HG02610 (cell line): Measurements from ENCODE around the gene THRB.

Experiments used
- ATAC-seq: cut with Tn5 transposase; IDR thresholded peaks from one replicate; pipeline ENCODE4 v1.9.1; 2021; ENCODE audit warnings: mild to moderate bottlenecking, moderate library complexity; ENCODE audit not compliant: unreplicated experiment

The THRB gene

DNA sequence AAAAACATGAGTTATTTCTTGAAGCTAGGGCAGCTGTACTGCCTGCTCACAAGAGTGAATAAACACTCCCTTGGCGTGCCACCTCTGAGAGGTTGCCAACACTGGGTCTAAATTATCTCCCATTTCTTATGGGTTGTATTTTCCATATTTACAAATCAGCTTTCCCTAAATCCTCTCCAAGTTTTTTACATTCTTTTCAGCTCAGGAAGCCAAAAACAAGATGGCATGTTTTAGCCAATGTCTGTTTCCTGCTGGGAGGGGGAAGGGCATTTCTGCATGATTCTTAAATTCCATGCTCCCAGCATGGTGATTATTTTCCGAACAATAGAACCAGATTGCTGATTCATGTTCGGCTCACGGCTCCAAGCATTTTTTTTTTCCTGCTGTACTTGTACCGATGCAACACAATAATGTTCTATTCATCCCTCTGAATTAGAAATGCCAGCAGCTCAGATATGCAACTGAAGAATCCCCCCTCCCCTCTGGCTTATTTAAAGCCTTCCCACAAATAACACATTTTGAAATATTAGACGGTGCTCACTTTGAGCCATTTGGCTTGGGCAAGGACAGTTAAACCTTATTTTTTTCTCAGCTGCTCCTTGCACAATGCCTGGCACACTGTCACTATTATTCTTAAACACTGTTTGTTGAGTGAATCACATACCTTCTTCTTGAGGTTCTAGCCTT lies 252.5 kb downstream of the THRB start:
- ATAC-seq, result no peak

DNA sequence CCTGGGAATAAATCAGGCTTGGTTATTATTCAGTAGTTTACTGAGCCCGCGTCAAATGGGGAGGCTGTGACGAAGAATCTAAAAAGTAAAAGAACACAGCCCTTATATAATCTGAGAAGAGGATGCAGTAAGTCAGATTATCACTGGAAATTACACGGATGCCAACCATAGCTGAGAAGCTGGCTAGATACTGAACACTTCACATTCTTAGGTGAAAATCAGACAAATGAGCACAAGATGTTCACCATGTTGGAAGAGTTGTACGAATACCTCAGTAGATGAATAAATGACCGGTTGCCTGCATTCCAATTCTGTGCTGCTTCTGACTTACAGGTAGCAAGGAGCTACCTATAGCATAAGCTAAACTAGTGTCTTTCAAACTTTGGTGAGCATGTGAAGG lies 254.3 kb downstream of the THRB start:
- no peak for ATAC-seq

- peak; percentile 62 for ATAC-seq
Measured at GRCh38 chr3:24237971-24238706, 256.5 kb downstream of the THRB start.

- peak; percentile 71 for ATAC-seq
Measured at GRCh38 chr3:24235121-24235520, 259.5 kb downstream of the THRB start.

- no peak for ATAC-seq
Measured at GRCh38 chr3:24232784-24233183, 261.9 kb downstream of the THRB start.

GRCh38 chr3:24229468-24230221 lies 265.0 kb downstream of the THRB start:
- ATAC-seq, result peak; percentile 45

DNA sequence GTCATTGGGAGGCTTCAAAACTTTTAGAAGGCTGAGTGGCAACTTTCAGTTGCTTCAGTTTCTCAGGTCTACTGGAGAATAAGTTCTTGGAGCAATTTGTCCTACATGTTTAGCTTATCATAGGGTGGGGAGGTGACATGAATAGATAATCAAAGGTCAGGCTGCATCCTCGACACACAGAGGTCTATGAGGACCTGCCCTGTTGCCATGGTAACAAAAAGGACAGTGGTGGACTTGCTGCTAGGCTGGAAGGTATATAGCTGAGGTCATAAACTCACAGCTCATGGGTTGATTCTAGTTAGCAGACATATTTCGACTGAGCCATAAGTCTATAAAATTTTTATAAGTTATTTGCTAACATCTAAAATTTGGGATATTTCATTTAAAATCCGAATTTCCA lies 267.0 kb downstream of the THRB start:
- no peak for ATAC-seq

DNA sequence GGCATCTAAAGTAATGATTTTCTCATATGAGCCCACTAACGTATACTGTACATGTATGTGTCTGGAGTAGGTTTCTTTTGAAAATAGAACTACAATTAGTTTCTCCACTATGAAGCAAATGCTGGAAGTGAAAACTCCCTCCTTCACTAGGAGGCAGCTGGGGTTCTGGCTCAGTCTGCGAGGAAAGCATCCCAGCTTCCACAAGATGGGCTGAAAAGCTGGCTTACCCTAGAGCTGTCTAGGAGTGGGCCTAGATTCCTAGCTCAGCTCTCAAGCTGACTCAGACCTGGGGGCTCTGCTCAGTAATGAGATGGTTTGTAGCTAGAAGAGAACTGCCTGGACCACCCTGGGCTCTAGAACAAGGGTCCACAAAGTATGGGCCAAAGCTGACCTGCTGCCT lies 268.3 kb downstream of the THRB start:
- ATAC-seq, result no peak

- no peak for ATAC-seq
Measured at GRCh38 chr3:24225385-24225950, 269.2 kb downstream of the THRB start.

DNA sequence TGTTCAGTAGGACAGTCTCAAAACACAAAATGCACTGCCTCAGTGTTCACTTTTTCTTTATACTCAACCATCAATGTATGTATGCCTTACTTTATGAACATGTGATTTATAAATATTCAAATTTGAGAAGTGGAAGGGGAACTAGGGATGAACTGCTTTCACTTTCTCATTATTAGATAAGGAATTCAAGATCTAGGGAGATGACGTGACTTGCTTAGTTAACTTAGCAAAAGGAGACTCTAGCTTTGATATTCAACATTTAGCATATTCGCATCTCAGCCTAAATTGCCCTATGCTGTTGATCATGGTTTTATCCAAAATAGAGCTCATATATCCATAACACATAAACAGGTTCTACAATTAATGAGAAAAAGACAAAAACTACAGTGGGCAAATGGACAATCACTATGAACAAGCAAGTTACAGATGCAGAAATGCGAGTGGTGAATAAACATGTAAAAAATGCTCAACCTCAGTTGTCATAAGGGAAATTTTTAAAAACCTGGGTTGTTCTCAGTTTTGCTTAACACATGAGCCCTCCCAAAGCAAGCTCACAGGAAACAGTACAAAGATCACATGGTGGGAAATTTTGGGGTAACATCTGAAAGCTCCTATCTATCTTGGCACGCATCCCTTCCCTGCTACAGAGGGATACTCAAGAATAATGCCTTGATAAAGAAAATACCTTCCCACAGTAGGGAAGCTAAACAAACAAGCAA lies 269.8 kb downstream of the THRB start:
- peak; percentile 59 for ATAC-seq

DNA sequence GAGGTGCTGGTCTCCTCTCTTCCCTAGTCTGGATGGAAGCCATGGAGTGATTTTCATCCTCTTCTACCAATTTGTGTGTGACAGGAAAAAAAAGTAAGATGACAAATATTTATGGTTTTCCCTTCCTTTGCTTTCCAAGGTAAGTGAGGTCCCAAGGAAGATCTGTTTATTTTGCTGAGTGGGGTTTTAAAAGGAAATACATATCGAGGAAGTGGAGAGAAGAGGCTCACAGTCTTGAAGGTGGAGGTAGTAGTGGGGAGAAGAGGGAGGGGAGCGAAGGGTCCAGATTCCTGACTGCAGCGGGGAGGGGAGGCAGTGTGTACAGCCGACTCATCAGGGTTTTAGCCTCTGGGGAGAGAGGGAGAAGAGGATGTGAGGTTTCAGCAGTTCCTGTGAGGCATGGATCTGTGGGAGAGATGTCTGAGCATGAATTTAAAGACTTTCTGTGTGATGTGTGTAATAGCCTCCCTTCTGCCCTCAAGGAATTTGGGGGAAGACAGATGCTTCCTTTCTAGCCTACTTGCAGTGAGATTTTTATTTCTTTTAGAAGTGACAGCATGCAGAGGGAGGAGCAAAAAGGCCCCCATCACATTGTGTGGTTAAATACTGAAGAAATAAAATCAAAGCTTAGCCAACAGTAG lies 272.4 kb downstream of the THRB start:
- ATAC-seq, result no peak

DNA sequence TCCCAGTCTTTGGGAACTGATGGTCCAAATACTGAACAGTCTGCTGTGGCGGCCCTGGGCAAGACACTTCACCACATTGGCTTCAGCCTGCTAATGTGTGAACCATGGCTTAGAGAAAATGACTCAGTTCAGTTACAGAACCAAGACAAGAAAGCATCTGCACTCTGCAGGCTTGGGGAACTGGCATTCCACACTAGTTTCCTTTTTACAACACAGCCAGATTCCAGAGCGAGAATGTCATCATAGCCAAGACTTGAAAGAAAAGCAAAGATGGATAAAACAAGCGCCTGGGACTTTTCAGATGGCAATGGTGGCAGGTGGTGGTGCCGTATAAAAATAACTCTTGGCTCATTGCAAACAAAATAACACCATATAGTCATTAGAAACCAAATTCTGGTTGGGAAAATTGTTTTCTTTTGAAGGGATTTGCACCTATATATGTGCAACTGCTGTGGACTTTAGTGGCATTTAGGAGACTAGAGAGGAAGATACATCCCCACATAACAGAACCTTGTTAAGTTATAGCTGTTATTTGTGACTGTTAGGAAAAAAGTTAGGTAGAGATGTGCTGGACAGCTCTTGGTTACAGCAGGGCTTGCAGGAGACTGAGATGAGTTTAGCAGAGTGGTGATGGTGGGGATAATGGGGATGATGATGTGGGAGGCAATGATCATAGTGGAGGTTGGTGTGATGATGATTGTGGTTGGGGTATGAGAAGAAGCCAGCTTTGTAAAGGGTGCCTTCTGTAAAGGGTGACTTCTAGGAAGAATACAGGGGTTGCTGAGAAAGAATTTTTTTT lies 273.6 kb downstream of the THRB start:
- ATAC-seq, result peak; percentile 42

GRCh38 chr3:24215502-24215901 lies 279.1 kb downstream of the THRB start:
- no peak for ATAC-seq

- no peak for ATAC-seq
Measured at GRCh38 chr3:24211381-24211780, 283.3 kb downstream of the THRB start.

DNA sequence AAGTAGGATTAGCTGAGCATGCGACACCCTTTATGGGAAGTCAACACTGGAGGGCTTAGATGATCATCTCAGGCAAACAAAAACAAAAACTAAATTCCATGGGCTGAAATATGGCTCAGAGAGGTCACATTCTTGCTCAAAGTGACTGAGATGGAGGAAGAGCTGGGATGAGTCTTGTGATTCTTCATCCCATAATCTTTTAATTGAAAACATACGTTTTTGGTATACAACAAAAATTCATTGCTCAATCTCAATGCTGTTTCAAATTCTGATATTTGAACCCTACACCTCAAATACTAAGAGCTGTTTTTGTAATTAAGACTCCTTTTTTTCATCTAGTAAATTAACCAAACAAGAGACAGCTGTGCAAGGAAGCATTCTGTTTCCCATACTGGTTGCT lies 292.6 kb downstream of the THRB start:
- no peak for ATAC-seq

- no peak for ATAC-seq
Measured at GRCh38 chr3:24201301-24201700, 293.3 kb downstream of the THRB start.

DNA sequence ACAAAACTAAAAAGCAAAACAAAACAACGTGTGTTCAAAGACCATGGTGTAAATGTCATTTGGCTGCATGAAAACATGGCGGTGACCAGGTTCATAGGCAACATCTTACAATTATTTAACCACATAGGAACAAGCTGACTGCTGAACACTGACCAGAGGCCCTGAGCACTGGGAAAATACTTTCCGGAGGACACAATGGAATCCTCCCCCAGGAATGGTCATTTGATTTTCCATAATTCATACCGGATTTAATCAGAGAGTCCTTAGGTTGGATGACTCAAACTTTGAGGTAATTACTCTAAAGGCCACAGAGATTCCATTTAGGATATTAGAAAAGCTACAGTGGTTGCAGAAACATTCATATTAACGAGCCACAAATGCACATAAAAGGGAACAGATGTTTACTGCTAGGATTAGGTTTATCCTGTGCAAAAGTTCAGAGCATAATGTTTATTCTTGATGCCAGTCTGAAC lies 294.8 kb downstream of the THRB start:
- no peak for ATAC-seq

DNA sequence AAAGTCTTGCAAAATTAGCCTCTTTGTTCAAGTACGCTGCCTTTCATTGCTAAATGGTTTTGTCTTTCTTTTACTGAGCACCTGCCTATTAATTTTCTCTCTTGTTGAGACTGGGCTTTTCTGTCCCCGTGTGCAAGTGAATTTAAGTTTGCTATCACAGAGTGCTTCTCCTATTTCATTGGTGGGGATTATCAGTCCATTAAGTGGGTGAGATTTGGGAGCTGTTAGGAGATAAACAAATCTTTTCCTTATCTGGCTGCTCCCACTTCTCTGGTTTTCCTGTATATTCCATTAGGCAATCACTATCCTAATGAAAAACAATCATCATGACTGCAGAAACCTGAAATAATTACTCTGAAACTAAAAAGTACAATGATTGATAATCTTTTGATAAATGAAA lies 295.4 kb downstream of the THRB start:
- no peak for ATAC-seq

DNA sequence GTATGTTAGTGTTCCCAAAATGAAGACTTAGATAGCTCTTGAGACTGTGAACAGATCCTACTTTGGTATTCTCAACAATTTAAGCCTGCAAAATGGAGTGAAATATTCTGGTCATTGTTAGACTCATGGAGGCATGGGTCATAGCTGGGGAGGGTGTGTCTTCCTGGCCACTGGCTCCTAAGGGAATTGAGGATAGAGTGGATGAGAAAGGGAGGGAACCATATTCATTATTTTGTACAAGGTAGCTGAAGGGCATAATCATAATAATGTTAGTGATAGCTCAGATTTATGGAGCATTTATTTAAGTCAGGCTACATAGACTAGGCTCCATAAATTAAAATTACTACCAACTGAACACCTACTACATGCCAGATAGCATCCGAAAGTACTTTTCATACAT lies 295.9 kb downstream of the THRB start:
- no peak for ATAC-seq
